NCI-H2029 (cell line): ENCODE results near the gene PSMG1.
"Not testable (repeated sequence)": the region's sequence is repeated elsewhere in the genome, so short reads cannot be mapped to it uniquely, and the experiment has no call there.

Experiments used
- DNase-seq: peaks from one replicate; lab custom pipeline; 2025; lab: John Stamatoyannopoulos, UW

The PSMG1 gene

GRCh38 chr21:39188521-39189139 lies 5.4 kb upstream of the PSMG1 start:
- peak; percentile 24 for DNase-seq

GRCh38 chr21:39187141-39187540 lies 3.9 kb upstream of the PSMG1 start:
- no peak for DNase-seq

GRCh38 chr21:39186676-39187075 lies 3.4 kb upstream of the PSMG1 start:
- no peak for DNase-seq

- DNase-seq: no peak
These were observed 1.9 kb upstream of the PSMG1 start for GRCh38 chr21:39185157-39185556.

GRCh38 chr21:39184050-39184980 lies 1.1 kb upstream of the PSMG1 start:
- DNase-seq: peak; percentile 9

GRCh38 chr21:39182484-39183271 lies 573 bp downstream of the PSMG1 start:
- DNase-seq: no peak

- no peak for DNase-seq
These were observed 1.2 kb downstream of the PSMG1 start for GRCh38 chr21:39182016-39182415.

GRCh38 chr21:39181205-39181818 lies 1.9 kb downstream of the PSMG1 start:
- DNase-seq: no peak

- no peak for DNase-seq
These were observed 2.7 kb downstream of the PSMG1 start for GRCh38 chr21:39180429-39181019.

- DNase-seq: no peak
These were observed 4.8 kb downstream of the PSMG1 start for GRCh38 chr21:39178421-39178820.

GRCh38 chr21:39176271-39176709 lies 7.0 kb downstream of the PSMG1 start:
- no peak for DNase-seq

- DNase-seq: no peak
These were observed 7.6 kb downstream of the PSMG1 start for GRCh38 chr21:39175665-39176064.

GRCh38 chr21:39175154-39175553 lies 8.1 kb downstream of the PSMG1 start:
- DNase-seq: no peak

GRCh38 chr21:39173716-39174680 lies 9.3 kb downstream of the PSMG1 start:
- DNase-seq: no peak

GRCh38 chr21:39169906-39170305 lies 13.3 kb downstream of the PSMG1 start:
- DNase-seq: no peak

GRCh38 chr21:39168800-39169199 lies 14.5 kb downstream of the PSMG1 start:
- no peak for DNase-seq

GRCh38 chr21:39164523-39164922 lies 18.7 kb downstream of the PSMG1 start:
- no peak for DNase-seq

GRCh38 chr21:39161064-39161463 lies 22.2 kb downstream of the PSMG1 start:
- DNase-seq: no peak

- no peak for DNase-seq
These were observed 23.7 kb downstream of the PSMG1 start for GRCh38 chr21:39159342-39160063.

GRCh38 chr21:39157241-39157640 lies 26.0 kb downstream of the PSMG1 start:
- DNase-seq: not testable (repeated sequence)
